ENCODE measurements around the gene TBL1XR1.

TBL1XR1 gene
- total RNA-seq: 279 to 299 reads per million in 2 donors

- DNase-seq: peak; percentile 75
Observed at GRCh38 chr3:177197041-177197726, at the start of gene TBL1XR1. Gene TBL1XR1, minus strand, starts transcription at chr3:177197482. Its CDS starts 132,505 bp downstream, at chr3:177064977.

- DNase-seq: no peak
Observed at GRCh38 chr3:177245250-177245649, 48.0 kb upstream of the TBL1XR1 start.

GRCh38 chr3:177244606-177245005, 47.3 kb upstream of the TBL1XR1 start:
- no peak for DNase-seq

- no peak for DNase-seq
Observed at GRCh38 chr3:177238686-177239216, 41.5 kb upstream of the TBL1XR1 start.

- no peak for DNase-seq
Observed at GRCh38 chr3:177237206-177237605, 39.9 kb upstream of the TBL1XR1 start.

- DNase-seq: no peak
Observed at GRCh38 chr3:177236704-177237103, 39.4 kb upstream of the TBL1XR1 start.

GRCh38 chr3:177234121-177234520, 36.8 kb upstream of the TBL1XR1 start:
- no peak for DNase-seq

- no peak for DNase-seq
Observed at GRCh38 chr3:177231242-177231641, 34.0 kb upstream of the TBL1XR1 start.

GRCh38 chr3:177230641-177231040, 33.4 kb upstream of the TBL1XR1 start:
- no peak for DNase-seq

- DNase-seq: no peak
Observed at GRCh38 chr3:177229791-177230190, 32.5 kb upstream of the TBL1XR1 start.

- peak; percentile 5 for DNase-seq
Observed at GRCh38 chr3:177228601-177229190, 31.4 kb upstream of the TBL1XR1 start.

- no peak for DNase-seq
Observed at GRCh38 chr3:177224414-177224813, 27.1 kb upstream of the TBL1XR1 start.

- DNase-seq: no peak
Observed at GRCh38 chr3:177221744-177222143, 24.5 kb upstream of the TBL1XR1 start.

GRCh38 chr3:177220136-177220974, 23.1 kb upstream of the TBL1XR1 start:
- DNase-seq: no peak

GRCh38 chr3:177213801-177214535, 16.7 kb upstream of the TBL1XR1 start:
- DNase-seq: no peak

- no peak for DNase-seq
Observed at GRCh38 chr3:177212756-177213155, 15.5 kb upstream of the TBL1XR1 start.

GRCh38 chr3:177212278-177212610, 15.0 kb upstream of the TBL1XR1 start:
- no peak for DNase-seq

GRCh38 chr3:177211503-177212277, 14.4 kb upstream of the TBL1XR1 start:
- DNase-seq: no peak

- DNase-seq: no peak
Observed at GRCh38 chr3:177210744-177211502, 13.6 kb upstream of the TBL1XR1 start.

GRCh38 chr3:177209509-177209908, 12.2 kb upstream of the TBL1XR1 start:
- no peak for DNase-seq

- DNase-seq: no peak
Observed at GRCh38 chr3:177208781-177209180, 11.5 kb upstream of the TBL1XR1 start.
